HS-5 (cell line): ENCODE results near the gene HLF.

Experiments used
- DNase-seq: peaks from one replicate; pipeline ENCODE4 v3.0.0-alpha.2; 2012; ENCODE audit warnings: low read depth

Gene HLF

GRCh38 chr17:55290492-55291113 is 25.8 kb downstream of the HLF start:
- no peak for DNase-seq

GRCh38 chr17:55291114-55291507 is 26.4 kb downstream of the HLF start:
- DNase-seq = no peak

DNA sequence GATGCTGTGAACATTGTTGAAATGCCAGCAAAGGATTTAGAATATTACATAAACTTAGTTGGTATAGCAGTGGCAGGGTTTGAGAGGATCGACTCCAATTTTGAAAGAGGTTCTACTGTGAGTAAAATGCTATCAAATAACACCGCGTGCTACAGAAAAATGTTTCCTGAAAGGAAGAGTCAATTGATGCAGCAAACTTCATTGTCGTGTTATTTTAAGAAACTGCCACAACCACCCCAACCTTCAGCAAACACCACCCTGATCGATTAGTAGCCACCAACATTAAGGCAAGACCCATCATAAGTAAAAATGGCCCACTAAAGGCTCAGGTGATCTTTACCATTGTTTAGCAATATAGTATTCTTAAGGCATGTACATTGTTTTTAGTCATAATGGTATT is 27.3 kb downstream of the HLF start:
- DNase-seq = no peak

- no peak for DNase-seq
These were observed 29.4 kb downstream of the HLF start for GRCh38 chr17:55294042-55294751.

- no peak for DNase-seq
These were observed 30.8 kb downstream of the HLF start for GRCh38 chr17:55295411-55296170.

- no peak for DNase-seq
These were observed 31.5 kb downstream of the HLF start for GRCh38 chr17:55296171-55296695.

- DNase-seq = no peak
These were observed 31.9 kb downstream of the HLF start for GRCh38 chr17:55296699-55297098.

- DNase-seq = no peak
These were observed 33.5 kb downstream of the HLF start for GRCh38 chr17:55298111-55298730.

DNA sequence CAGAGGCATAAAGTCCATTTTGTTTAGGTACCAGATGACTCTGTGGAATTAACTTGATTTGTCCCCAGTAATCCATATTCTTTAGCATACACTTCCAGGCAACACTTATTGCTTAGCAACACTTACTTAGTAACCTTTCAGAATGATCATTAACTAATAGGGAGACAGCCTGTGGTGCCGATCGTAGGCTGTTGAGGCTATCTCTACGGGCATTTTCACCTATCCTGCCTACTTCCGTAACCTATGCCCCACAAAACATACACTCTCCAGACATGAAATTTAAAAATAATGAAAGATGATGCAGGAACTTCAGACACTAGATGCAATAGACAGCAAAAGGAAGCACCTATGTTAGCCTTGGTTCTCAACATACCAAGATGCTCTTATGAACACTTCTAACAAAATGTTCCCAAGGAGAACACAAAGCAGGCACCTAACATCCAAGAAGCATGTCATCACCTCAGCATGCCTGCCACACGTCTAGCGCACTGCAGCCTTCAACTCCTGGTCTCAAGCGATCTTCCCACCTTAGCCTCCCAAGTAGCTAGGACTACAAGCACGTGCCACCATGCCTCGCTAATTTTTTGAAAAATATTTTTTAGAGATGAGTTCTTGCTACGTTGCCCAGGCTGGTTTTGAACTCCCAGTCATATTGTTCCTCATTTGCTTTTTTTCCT is 34.5 kb downstream of the HLF start:
- DNase-seq = no peak

- no peak for DNase-seq
These were observed 35.1 kb downstream of the HLF start for GRCh38 chr17:55299890-55300289.

DNA sequence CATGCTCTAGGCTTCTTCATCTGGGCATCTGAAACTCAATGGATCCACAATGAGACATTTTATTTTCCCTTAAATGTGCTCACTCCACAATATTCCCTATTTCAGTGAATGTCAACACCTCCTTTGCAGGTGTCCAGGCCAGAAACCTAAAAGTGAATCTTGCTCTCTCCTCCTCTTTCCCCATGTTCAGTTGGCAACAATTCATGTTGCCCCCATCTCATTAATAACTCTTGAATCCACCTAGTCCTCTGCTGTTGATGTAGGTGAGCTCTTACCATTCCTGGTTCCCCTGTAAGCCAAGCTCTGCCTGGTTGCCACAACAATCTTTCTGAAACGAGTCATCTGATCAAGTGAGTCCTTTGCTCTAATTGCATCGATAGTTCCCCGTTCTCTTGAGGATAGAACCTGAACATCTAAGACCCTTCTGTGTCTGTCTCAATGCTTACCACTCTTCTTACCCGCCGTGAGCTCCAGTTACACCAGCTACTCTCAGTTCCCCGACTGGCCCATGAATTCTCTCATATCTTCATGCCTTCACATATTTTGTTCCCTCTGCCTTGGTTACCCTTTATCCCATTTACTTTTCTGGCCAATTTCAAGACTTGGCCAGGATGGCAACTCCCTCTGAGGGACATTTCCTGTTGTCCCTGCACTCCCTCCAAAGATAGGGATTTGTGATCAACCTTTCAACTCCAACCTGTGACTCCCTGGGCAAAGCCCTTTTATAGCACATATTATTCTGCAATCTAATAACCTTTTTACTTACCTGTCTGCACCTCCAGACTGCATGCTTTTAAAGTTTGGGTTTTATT is 35.9 kb downstream of the HLF start:
- no peak for DNase-seq

DNA sequence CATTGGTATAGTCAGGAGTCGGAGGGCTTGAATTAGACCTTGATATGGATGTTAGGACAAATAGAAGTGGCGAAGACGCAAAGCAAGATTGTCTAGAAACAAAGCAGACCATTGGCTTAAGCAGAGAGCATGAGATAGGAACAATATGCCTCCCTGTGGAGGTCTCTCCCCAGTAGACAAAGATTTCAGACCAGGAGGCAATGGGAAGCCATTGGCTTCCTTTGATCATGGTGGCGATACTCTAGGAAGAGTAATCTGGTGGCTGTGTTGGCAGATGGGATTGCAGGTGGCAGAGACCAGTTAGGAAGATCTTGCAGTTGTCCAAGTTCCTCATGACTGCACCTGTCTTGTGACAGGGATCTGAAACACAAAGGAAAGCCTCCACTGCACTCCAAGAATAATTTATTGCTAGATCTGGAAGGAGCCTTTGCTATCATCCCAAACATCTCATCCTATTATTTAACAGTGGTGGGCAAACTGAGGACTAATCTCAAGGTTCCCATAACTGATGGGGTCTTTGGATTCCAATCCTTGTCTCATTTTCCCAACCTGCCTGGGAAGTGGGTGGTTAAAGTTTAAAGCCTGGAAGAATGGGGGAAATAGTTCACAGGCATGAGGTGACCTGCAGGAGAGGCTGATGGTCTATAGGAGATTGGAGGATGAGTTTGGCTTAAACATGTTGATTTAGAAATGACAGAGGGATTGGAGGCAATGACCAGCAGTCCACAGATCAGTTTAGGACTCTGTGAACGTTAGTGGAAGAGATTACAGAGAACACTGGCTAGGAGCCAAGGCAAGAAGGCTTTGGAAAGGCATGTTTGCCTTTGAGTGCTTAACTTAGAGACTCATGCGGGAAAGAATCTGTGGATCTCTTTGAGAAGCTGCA is 37.0 kb downstream of the HLF start:
- DNase-seq = no peak

DNA sequence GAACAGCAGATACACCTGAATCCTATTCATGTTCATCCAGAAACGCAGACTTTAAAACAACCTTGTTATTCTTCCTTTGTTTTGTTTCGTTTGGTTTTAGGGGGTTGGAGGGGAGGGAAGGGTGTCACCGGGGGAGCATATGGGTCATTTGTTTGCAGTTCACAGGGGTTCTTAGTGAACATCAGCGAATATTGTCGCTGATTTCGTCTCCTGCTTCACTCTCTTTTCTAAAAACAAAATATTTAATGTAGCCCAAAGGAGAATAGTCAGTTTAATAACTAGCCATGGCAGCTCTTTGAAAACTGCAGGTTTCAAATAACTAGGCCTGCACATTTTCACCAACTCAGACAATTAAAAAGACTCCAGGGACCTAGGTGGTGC is 37.6 kb downstream of the HLF start:
- DNase-seq = no peak

DNA sequence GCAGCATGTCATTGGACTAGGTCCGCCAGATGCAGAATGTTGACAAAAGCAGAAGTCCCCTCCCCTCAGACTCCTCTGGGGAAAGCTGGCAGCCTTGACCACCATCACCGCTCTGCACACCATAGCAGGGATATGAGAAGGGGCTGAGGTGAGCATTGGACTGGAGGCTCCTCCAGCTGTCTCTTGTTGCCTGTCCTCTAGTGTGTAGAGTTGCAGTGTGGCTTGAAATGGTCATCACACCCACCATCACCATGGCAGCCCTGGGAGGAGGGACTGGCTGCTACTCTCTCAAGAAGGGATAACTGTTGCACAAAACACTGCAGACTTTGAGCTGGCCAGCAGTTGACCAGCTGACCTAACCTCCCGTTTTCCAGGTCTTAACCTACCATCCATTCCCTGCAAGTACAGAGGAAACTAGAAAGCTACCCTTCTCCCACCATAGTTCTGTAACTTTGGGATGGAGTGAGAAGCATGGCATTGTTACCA is 38.3 kb downstream of the HLF start:
- no peak for DNase-seq

GRCh38 chr17:55303701-55304145 is 39.0 kb downstream of the HLF start:
- DNase-seq = no peak

- no peak for DNase-seq
These were observed 39.6 kb downstream of the HLF start for GRCh38 chr17:55304171-55304859.

DNA sequence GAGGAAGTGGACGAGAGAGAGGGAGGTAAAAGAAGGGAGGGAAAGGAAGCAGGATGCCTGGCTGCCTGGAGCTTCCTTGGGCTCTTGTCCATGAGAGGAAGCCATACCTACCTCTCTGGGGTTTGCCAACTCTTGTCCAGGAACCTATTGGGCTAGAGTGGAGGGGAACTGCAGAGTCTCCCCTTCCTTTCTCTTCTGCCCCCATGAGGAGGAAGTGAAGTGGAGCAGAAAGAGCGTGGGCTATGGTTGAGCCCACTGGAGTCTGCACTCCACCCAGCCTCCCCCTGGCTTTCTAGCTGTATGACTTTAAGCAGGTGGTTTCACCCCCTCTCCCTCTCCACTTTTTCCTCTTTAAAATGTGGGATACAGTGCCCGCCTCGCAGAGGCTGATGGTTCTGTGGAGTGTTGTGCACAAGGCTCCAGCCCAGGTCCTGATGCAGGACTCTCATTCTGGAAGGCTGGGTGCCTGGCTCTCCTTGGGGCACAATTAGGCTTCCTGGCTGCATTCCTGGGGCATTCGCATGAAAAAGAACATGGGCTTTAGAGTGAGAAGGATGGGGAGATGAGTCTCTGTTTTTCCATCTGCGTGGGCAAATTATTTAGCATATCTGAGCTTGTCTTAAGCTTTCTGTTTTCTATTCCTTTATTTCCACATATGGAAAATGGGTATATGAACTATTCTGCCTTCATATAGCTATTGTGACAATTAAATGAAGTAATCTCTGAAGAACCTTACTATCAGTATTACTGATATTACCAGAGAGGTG is 40.7 kb downstream of the HLF start:
- DNase-seq = no peak

- no peak for DNase-seq
These were observed 43.1 kb downstream of the HLF start for GRCh38 chr17:55307879-55308278.
